Sigmoid colon (tissue), 4 donors: ENCODE measurements around the gene RALGDS.
"Not testable (repeated sequence)": the region's sequence is repeated elsewhere in the genome, so short reads cannot be mapped to it uniquely, and the experiment has no call there.

Experiments used
- EP300 ChIP-seq, 4 donors: sonication (generic); formaldehyde crosslinking; IDR thresholded peaks; one replicate each; pipeline ENCODE4 v1.6.1; 2017; ENCODE audit warnings: antibody characterized with exemption in 4 of 4
- POLR2A ChIP-seq, 2 donors: fragments of 450-650 bp; IDR thresholded peaks; one replicate each; pipeline ENCODE4 v1.6.1; 2016; ENCODE audit warnings: antibody characterized with exemption in 2 of 2, mild to moderate bottlenecking in 2 of 2, moderate library complexity in 2 of 2
- POLR2AphosphoS5 ChIP-seq, 4 donors: sonication (generic); formaldehyde crosslinking; IDR thresholded peaks; one replicate each; pipeline ENCODE4 v1.6.1; 2017; ENCODE audit warnings: antibody characterized with exemption in 4 of 4
- TF ChIP-seq, protein P1 (sequence below), 4 experiments: fragments of 450-650 bp in 3 of 4; fragments of 200-600 bp in 1 of 4; IDR thresholded peaks; one replicate each; pipeline ENCODE4 v1.5.1; 2016 to 2019; ENCODE audit warnings: antibody characterized with exemption in 4 of 4, mild to moderate bottlenecking in 3 of 4, moderate library complexity in 2 of 4

DNA sequence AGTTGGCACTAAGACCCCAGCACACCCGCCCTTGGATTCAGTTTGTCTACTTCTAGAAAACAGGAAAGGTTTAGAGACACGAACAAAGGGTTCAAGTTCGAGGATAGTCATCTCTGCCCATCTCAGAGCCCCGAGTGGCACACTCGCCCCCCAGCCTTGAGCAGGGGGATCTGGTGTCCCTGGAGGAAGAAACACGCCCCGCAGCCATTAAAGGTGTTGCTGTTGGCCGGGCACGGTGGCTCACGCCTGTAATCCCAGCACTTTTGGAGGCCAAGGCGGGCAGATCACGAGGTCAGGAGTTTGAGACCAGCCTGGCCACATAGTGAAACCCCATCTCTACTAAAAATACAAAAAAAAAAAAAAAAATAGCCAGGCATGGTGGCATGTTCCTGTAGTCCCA lies 48.6 kb upstream of the RALGDS start:
- TF ChIP-seq, protein P1, sequence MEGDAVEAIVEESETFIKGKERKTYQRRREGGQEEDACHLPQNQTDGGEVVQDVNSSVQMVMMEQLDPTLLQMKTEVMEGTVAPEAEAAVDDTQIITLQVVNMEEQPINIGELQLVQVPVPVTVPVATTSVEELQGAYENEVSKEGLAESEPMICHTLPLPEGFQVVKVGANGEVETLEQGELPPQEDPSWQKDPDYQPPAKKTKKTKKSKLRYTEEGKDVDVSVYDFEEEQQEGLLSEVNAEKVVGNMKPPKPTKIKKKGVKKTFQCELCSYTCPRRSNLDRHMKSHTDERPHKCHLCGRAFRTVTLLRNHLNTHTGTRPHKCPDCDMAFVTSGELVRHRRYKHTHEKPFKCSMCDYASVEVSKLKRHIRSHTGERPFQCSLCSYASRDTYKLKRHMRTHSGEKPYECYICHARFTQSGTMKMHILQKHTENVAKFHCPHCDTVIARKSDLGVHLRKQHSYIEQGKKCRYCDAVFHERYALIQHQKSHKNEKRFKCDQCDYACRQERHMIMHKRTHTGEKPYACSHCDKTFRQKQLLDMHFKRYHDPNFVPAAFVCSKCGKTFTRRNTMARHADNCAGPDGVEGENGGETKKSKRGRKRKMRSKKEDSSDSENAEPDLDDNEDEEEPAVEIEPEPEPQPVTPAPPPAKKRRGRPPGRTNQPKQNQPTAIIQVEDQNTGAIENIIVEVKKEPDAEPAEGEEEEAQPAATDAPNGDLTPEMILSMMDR (IDR thresholded peaks at IDR 0.05): not testable (repeated sequence)
- not testable (repeated sequence) for TF ChIP-seq POLR2A, EP300, POLR2AphosphoS5 (IDR thresholded peaks at IDR 0.05)
